Ectodermal cell (in vitro differentiated cells): ENCODE results near the gene NCEH1.

ENCODE experiments used
- H3K27ac ChIP-seq: 2 replicates; pipeline ENCODE4 v1.7.0; 2013; ENCODE audit warnings: mild to moderate bottlenecking, low read depth, low read length; ENCODE audit not compliant: insufficient read depth, poor library complexity, severe bottlenecking
- H3K27me3 ChIP-seq: 2 replicates; pipeline ENCODE4 v1.7.0; 2013; ENCODE audit warnings: mild to moderate bottlenecking, low read length; ENCODE audit not compliant: insufficient read depth, control insufficient read depth, poor library complexity, severe bottlenecking
- H3K36me3 ChIP-seq: one replicate; pipeline ENCODE4 v1.7.0; 2013; ENCODE audit warnings: low read length; ENCODE audit not compliant: control insufficient read depth, insufficient read depth
- H3K4me1 ChIP-seq: one replicate; pipeline ENCODE4 v1.7.0; 2013; ENCODE audit warnings: low read length; ENCODE audit not compliant: control insufficient read depth, insufficient read depth
- H3K4me3 ChIP-seq: 2 replicates; pipeline ENCODE4 v1.7.0; 2013; ENCODE audit warnings: low read depth, low read length, control low read depth; ENCODE audit not compliant: insufficient read depth
- H3K9me3 ChIP-seq: 2 replicates; pipeline ENCODE4 v1.7.0; 2013; ENCODE audit warnings: mild to moderate bottlenecking, low read length, moderate library complexity; ENCODE audit not compliant: control insufficient read depth
- WGBS, 2 experiments: methylation state at CpG; one replicate each; pipeline ENCODE4 v1.1.7; 2013; ENCODE audit warnings: missing lambda C conversion rate in 2 of 2; 5-methylcytosine and 5-hydroxymethylcytosine counted together

The NCEH1 gene

DNA sequence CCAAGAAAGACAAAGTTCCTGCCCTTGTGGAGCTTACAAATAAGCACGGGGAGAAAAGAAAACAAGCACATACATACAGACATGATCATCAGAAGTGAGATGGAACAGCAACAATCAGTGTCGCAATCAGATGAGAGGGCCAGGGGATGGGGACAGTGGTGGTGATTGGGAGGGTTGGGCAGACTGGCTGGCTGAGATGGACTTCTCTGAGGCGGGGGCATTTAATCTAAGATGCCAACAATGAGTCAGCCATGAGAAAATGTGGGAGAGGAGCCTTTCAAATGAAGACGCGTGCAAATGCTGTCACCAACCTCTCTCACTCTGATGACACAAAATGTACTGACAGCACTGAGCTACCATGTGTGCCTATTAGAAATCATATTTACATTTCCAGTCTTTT lies 81.4 kb downstream of the NCEH1 start:
- H3K36me3 ChIP-seq, result no peaks in the 10 kb centered on the region
- WGBS, 2 experiments, result 93 to 94% methylated on average over 5 of the region's 5 CpGs
- no peak overlapping the region for H3K4me3 ChIP-seq
- no peaks in the 10 kb centered on the region for H3K27me3 ChIP-seq
- no peaks in the 10 kb centered on the region for H3K4me1 ChIP-seq
- no peaks in the 10 kb centered on the region for H3K9me3 ChIP-seq
- H3K27ac ChIP-seq, result no peak overlapping the region

DNA sequence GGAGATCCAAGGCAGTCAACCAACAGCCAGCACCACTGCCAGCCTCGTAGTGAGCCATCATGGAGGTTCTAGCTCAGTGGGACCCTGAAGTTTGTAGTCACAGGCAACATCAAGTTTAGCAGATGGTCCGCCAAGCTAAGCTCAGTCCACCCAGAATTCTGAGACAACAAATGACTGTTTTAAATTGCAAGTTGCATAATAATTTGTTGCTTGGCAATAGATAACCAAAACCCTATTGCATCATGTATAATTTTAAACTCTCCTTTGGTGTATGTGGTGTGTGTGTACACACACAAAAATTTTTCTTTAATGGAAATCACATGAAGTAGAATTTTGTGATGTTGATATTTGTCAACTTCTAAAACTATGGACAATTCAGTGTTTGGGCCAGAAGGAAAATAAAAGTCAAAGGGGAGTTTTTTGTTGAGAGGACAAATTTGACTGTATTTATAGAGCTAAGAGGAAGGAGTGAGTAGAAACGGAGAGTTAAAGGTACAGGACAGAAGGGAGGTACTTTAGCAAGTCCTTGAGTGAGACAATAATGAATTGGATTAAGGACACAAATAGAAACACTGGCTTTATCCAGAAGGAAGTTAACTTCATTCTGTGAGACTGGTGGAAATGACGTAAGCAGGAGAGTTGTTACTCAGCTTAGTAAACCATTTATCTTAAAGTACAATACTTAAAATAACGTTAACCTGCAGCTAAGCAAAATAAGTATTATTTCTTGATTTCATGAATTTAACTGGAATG lies 83.6 kb downstream of the NCEH1 start:
- H3K36me3 ChIP-seq, result no peaks in the 10 kb centered on the region
- H3K27me3 ChIP-seq, result no peaks in the 10 kb centered on the region
- 91 to 95% methylated on average over 3 to 4 of the region's 5 CpGs for WGBS, 2 experiments
- H3K4me3 ChIP-seq, result no peak overlapping the region
- no peaks in the 10 kb centered on the region for H3K9me3 ChIP-seq
- no peak overlapping the region for H3K27ac ChIP-seq
- H3K4me1 ChIP-seq, result no peaks in the 10 kb centered on the region

DNA sequence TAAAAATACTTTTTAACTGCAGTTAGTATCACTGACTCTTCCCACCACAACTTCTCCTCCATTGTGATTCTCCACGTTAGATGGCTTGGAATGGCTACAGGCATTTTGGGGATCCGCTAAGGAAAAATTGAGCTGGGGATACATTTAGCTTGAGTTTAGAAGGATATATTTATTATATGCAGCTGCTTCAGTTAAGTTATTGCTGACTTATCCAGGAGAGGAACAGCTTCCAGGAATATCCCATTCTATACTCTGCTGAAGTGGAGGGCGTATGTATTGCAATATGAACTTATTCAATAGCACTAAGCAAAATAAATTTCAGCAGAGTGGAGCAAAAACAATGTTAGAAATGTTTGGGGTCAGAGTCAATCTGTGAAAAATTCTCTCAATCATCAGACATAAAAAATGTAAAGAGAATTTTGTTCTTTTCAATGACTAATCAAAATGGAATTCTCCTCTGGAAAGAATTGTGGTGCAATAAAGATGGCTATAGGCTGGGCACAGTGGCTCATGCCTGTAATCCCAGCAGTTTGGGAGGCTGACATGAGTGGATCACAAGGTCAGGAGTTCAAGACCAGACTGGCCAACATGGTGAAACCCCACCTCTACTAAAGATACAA lies 84.7 kb downstream of the NCEH1 start:
- 50 to 65% methylated on average over 2 to 3 of the region's 3 CpGs for WGBS, 2 experiments
- Histone ChIP-seq H3K27me3 (no peaks in the 10 kb centered on the region), H3K9me3 (no peaks in the 10 kb centered on the region), H3K36me3 (no peaks in the 10 kb centered on the region), H3K27ac (no peak overlapping the region), H3K4me1 (no peaks in the 10 kb centered on the region), H3K4me3 (no peak overlapping the region)

DNA sequence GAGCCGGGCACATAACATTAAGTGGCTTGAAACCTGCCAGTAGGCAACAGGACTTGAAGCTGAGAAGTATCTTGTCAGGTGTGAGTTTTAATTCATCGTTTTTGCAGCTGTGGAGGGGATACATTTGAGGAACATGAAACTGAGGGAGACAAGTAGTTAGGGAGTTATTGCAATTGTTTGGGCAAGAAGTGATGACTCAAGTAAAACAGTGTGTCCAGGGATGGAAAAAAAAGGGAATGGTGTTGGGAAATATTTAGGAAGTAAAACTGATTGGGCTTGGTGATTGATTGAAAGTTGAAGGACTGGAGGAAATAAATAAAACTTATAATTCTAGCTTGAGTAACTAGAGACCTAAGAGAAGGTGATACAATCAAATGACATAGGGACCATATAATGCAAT lies 85.5 kb downstream of the NCEH1 start:
- H3K9me3 ChIP-seq, result no peaks in the 10 kb centered on the region
- H3K27me3 ChIP-seq, result no peaks in the 10 kb centered on the region
- no peak overlapping the region for H3K27ac ChIP-seq
- H3K4me3 ChIP-seq, result no peak overlapping the region
- H3K4me1 ChIP-seq, result no peaks in the 10 kb centered on the region
- WGBS, 2 experiments, result 91 to 93% methylated on average over 2 of the region's 2 CpGs
- H3K36me3 ChIP-seq, result no peaks in the 10 kb centered on the region

DNA sequence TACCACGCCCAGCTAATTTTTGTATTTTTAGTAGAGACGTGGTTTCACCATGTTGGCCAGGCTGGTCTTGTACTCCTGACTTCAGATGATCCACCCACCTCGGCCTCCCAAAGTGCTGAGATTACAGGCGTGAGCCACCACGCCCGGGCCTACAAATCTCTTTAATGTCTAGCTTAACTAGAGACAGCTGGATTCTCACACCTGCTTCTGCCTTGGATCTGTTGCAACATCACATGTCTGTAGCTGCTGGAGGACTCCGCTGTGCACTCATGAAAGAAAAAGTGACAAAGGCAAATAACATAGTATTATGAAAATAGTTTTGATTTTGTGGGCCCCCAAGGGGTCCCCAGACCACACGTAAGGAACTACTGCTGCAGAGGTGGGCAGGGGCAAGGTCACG lies 85.9 kb downstream of the NCEH1 start:
- 93 to 94% methylated on average over 9 of the region's 9 CpGs for WGBS, 2 experiments
- Histone ChIP-seq H3K4me1 (no peaks in the 10 kb centered on the region), H3K4me3 (no peak overlapping the region), H3K27me3 (no peaks in the 10 kb centered on the region), H3K27ac (no peak overlapping the region), H3K36me3 (no peaks in the 10 kb centered on the region), H3K9me3 (no peaks in the 10 kb centered on the region)

DNA sequence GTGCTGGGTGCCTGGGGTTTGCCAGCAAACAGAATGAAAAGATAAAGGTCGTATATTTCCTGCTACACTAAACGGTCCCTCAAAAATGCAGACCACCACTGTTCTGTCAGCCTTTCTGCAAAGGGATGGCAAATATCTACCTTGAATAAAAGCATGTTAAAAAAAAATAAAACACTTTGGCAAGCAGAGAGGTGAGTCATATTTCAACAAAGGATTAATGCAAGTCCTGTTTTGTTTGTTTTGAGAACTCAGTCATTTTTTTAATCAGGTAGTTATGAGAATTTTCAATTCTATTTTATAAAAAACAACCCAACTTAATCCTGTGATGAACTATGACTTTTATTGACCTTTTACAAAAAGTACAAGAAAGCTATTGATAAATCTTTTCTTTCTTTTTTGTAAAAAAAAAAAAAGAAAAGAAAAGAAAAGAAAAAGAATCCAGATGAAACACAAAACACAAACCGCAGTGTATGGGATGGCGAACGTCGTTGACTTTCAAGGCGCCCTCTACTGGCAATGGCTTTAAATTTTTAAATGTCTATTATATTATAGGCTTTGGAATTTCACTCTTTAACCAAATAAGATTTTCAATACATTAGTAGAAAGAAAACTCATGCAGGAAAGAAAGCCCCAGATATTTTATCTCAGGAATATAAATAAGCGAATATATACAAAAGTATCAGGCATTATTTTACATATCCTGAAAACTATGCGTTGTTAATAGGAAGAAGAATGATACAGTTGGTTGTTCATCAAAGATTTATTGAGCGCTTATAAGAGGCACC lies 87.8 kb downstream of the NCEH1 start:
- Histone ChIP-seq H3K4me1 (no peaks in the 10 kb centered on the region), H3K27me3 (no peaks in the 10 kb centered on the region), H3K27ac (no peak overlapping the region), H3K36me3 (no peaks in the 10 kb centered on the region), H3K9me3 (no peaks in the 10 kb centered on the region), H3K4me3 (no peak overlapping the region)
- 74 to 78% methylated on average over 4 of the region's 10 CpGs for WGBS, 2 experiments

DNA sequence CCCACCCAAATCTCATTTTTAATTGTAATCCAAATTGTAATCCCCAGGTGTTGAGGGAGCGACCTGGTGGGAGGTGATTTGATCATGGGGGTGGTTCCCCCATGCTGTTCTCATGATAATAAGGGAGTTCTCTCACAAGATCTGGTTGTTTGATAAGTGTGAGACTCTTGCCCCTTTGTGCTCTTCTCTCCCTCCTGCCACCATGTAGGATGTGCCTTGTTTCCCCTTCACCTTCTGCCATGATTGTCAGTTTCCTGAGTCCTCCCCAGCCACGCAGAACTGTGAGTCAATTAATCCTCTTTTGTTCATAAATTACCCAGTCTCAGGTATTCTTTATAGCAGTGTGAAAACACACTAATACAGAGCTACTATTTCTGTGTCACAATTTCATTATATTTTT lies 88.7 kb downstream of the NCEH1 start:
- H3K36me3 ChIP-seq, result no peaks in the 10 kb centered on the region
- no peaks in the 10 kb centered on the region for H3K4me1 ChIP-seq
- no peaks in the 10 kb centered on the region for H3K9me3 ChIP-seq
- H3K27ac ChIP-seq, result no peak overlapping the region
- no peaks in the 10 kb centered on the region for H3K27me3 ChIP-seq
- H3K4me3 ChIP-seq, result no peak overlapping the region
- 56 to 58% methylated on average over 2 of the region's 2 CpGs for WGBS, 2 experiments

DNA sequence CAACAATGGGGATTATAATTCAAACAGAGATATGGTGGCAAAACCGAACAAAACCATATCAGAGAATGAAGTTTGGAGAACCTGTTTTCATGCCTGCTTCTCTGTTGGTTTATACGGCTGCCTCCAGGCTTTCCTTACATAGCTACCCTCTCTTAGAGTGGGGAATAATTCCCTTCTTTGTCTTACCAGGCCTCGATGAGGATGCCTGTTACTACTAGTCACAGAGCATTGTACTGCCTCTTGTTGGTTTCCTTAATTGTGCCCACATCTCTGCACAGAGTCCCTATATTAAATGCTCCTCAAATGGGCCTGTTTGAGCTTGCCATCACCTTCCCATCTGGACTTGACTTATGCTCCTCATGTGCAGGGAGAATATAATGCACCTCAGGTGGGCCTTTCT lies 92.9 kb downstream of the NCEH1 start:
- WGBS, 2 experiments, result 87 to 91% methylated on average over 3 of the region's 3 CpGs
- H3K27ac ChIP-seq, result no peak overlapping the region
- H3K36me3 ChIP-seq, result no peaks in the 10 kb centered on the region
- no peak overlapping the region for H3K4me3 ChIP-seq
- no peaks in the 10 kb centered on the region for H3K4me1 ChIP-seq
- no peaks in the 10 kb centered on the region for H3K9me3 ChIP-seq
- H3K27me3 ChIP-seq, result no peaks in the 10 kb centered on the region

DNA sequence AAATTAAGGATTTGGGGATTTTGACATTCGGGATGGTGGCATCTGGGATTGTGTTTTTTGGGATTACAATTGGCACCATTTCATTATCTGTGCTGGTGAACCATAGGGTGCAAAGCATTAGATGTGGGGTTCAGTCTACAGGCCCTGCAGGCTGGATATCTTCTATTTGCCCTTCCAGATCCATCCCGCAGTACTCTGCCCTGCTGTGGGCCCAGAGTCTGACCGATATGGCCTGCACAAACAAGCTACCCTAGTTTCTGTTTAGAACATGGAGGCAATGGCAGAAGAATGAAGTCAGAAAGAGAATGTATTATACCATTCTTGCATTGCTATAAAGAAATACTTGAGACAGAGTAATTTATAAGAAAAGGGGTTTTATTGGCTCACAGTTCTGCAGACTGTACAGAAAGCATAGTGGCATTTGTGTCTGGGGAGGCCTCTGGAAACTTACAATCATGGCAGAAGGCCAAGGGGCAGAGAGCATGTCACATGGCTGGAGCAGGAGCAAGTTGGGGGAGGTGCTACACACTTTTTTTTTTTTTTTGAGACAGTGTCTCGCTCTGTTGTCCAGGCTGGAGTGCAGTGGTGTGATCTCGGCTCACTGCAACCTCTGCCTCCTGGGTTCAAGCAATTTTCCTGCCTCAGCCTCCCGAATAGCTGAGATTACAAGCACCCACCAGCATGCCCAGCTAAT lies 93.7 kb downstream of the NCEH1 start:
- no peaks in the 10 kb centered on the region for H3K9me3 ChIP-seq
- H3K27me3 ChIP-seq, result no peaks in the 10 kb centered on the region
- WGBS, 2 experiments, result 88 to 96% methylated on average over 6 of the region's 6 CpGs
- H3K27ac ChIP-seq, result no peak overlapping the region
- no peaks in the 10 kb centered on the region for H3K36me3 ChIP-seq
- H3K4me1 ChIP-seq, result no peaks in the 10 kb centered on the region
- H3K4me3 ChIP-seq, result no peak overlapping the region

DNA sequence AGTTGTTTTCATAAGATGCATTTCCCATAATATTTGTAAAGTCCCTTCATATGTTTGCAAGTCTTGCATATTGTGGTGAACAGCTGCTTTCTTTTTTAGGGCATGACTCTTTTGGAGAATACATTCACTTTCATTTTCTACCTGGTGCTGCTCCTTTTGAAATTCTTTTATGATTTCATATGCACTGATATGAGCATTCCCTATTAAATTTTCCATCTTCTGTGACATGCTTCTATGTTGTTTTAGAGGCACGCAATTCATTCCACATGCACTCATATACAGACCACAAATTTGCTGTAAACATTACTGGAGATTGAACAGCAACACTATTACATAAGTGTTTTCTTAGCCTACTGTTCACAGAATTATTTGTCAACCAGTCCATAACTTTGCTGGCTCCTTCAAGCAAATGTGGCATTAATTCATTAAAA lies 94.8 kb downstream of the NCEH1 start:
- no peak overlapping the region for H3K27ac ChIP-seq
- H3K36me3 ChIP-seq, result no peaks in the 10 kb centered on the region
- no peaks in the 10 kb centered on the region for H3K9me3 ChIP-seq
- H3K4me1 ChIP-seq, result no peaks in the 10 kb centered on the region
- no peak overlapping the region for H3K4me3 ChIP-seq
- WGBS, 2 experiments, result 94 to 96% methylated on average over 1 of the region's 1 CpG
- no peaks in the 10 kb centered on the region for H3K27me3 ChIP-seq
